Glomerular visceral epithelial cell (primary cell): Measurements from ENCODE around the gene IP6K2.

ENCODE experiments used
- DNase-seq: peaks from one replicate; pipeline ENCODE4 v3.0.0-alpha.2; 2016; ENCODE audit errors: extremely low spot score

Gene IP6K2

GRCh38 chr3:48639944-48640606 is 76.9 kb downstream of the IP6K2 start:
- no peak for DNase-seq
